GM12874 (cell line): Measurements from ENCODE around the gene ARPC3.

Experiments used
- CTCF ChIP-seq: IDR thresholded peaks from 2 replicates; pipeline ENCODE4 v1.5.1; 2011; ENCODE audit warnings: low read depth, mild to moderate bottlenecking, control low read depth, low read length, moderate library complexity; ENCODE audit not compliant: insufficient read depth

Gene ARPC3

DNA sequence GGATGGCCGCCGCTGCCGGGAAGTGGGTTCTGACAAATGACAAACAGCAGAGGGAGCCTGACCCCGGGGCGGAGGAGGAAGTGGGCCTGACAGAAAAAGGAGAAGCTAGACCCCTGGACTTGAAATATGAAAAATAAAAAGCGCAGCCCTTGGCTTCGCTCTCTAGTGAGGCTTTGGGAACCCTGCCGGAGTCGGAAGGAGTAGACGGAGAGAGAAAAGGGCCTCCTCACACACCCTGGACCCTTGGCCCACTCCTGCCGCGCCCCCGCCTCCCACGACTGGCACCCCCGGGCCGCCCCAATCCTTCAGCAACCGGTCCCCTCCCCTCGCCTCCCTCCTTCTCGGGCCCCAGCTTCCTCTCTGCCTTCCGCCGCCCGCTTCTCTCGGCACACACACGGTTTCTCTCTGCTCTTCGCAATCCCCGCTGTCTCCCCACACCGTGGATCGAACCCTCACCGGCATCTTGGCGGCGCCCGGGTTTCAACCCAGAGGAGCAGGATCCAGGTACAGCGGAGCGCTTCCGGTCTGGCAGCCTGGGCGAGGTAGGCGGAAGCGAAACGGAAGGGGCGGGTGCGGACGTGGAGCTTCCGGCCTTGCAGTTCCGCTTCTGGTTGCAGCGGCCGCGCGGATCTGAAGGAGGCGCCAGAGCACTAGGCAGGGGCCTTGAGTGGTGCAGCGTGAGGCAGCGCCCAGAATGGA is at the start of gene ARPC3:
ARPC3 (minus strand) TSS at position 539 of the 699 bp plus-strand sequence; CDS start at position 462, 77 bp downstream.
- TF ChIP-seq CTCF: peak; percentile 96

DNA sequence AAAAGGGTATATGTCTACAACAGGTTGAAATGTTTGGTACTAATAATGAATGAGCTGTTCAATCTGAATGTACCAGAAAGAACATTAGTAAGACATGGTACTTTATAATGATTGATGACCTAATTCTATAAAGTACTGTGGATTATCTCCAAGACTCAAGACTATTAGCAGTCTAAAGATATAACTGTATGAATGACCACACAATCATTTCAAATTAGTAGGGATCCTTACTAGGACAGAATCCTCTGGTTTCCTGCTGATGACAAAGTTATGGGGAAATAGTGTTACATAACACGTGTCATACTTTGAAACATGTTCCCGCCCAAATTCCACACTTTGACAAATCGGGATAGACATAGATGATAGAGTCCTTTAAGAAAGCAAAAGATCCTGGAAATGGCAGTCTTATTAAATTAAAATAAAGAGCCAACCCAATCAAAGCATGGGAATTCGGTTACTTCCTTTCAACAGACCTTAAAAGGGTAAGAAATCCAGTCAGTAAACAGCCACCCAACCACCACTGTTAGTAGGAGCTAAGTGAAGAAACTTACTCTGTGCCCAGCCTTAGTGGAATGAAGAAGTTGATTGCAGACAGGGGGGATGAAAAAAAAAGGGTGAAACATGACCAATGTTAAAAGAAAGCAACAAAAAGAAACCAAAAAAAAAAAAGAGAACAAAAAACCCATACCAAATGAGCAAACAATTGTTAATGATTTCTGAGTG is 49.0 kb upstream of the ARPC3 start:
- TF ChIP-seq CTCF: no peak

DNA sequence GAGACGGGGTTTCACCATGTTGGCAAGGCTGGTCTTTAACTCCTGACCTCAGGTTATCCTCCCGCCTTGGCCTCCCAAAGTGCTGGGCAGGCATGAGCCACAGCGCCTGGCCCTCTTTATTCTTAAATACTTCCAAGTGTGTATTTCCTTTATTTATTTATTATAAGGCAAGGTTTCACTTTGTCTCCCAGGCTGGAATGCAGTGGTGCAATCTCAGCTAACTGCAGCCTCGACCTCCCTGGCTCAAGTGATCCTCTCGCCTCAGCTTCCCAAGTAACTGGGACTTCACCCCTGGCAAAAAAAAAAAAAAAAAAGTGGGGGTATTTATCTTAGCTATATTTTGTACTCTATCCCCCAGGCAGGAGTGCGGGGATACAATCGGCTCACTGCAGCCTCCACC is 25.3 kb upstream of the ARPC3 start:
- no peak for TF ChIP-seq CTCF

- TF ChIP-seq CTCF: no peak
These were observed 18.3 kb upstream of the ARPC3 start, which contains the start of the genes FAM216A and GPN3 for GRCh38 chr12:110468214-110469048. Gene FAM216A, plus strand, starts transcription at chr12:110468845. Its CDS starts 31 bp downstream, at chr12:110468876. Gene GPN3, minus strand, starts transcription at chr12:110468257. Its CDS starts 54 bp downstream, at chr12:110468203.

- no peak for TF ChIP-seq CTCF
These were observed 17.7 kb upstream of the ARPC3 start for GRCh38 chr12:110467847-110468213.

DNA sequence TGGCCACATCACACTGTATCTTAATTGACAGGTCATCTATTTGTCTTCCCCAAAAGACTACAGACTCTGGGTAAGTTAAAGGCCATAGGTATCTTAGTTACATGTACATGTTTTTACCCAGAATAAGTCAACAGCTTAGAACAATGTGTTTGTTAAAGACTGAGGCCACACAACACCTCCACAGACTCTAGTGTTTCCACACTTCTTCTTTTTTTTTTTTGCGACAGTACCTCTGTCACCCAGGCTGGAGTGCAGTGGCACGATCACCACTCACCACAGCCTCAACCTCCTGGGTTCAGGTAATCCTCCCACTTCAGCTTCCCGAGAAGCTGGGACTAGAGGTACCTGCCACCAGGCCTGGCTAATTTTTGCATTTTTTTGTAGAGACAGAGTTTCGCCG is 16.7 kb upstream of the ARPC3 start:
- no peak for TF ChIP-seq CTCF

DNA sequence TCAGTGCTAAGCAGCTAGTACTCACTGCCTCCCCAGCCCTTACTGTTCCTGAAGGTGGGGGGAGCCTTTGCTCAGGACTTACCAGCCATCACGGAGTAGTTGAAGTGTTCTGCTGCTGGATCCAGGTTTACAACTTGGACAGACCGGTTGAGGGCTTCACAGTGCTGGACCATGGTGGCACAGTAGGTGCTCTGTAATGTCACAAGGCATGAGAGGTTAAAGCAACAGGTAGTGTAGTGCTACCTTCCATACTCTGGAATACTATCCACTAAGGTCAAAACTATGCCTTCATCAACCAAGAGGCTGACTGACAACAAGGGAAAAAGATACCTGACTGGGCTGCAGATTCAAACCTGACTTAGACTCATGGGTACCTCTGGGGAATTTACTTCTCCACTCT is 14.9 kb upstream of the ARPC3 start:
- no peak for TF ChIP-seq CTCF
